Chondrocyte (in vitro differentiated cells): ENCODE measurements around the gene MYH7. TPM values are rescaled to one million over a fixed set of nuclear protein-coding genes. Genes with fewer than 3 reads are reported as not detected.

Source experiments
- DNase-seq: peaks from one replicate; pipeline ENCODE4 v3.0.0; 2021; ENCODE audit warnings: mixed read lengths, low spot score
- H3K27ac Mint-ChIP-seq: one replicate; pipeline ENCODE4 v1.8.0; 2021; ENCODE audit warnings: mild to moderate bottlenecking, moderate library complexity, mixed read lengths; ENCODE audit not compliant: unreplicated experiment
- H3K27me3 Mint-ChIP-seq: 2 replicates; pipeline ENCODE4 v1.8.0; 2021; ENCODE audit warnings: low read depth, mixed read lengths
- H3K36me3 Mint-ChIP-seq: 2 replicates; pipeline ENCODE4 v1.8.0; 2021; ENCODE audit warnings: low read depth, mixed read lengths
- H3K4me1 Mint-ChIP-seq: 2 replicates; pipeline ENCODE4 v1.8.0; 2021; ENCODE audit warnings: low read depth, mild to moderate bottlenecking, mixed read lengths
- H3K4me3 Mint-ChIP-seq: one replicate; pipeline ENCODE4 v1.8.0; 2021; ENCODE audit warnings: mild to moderate bottlenecking, moderate library complexity, mixed read lengths; ENCODE audit not compliant: unreplicated experiment
- H3K9me3 Mint-ChIP-seq: 2 replicates; pipeline ENCODE4 v1.8.0; 2021; ENCODE audit warnings: low read depth, mixed read lengths
- total RNA-seq: library from RNA; stranded (reverse); gene quantifications from 3 replicates; pipeline ENCODE4 v1.2.1, GENCODE V29; 2021
- TF ChIP-seq, protein P1 (sequence below): fragments of 200-600 bp; sonication (generic); IDR thresholded peaks from 2 replicates; pipeline ENCODE4 v1.5.0; 2021; ENCODE audit warnings: antibody characterized with exemption, mild to moderate bottlenecking, moderate library complexity

The MYH7 gene
- total RNA-seq, 1 donor from 2014 or later, result not detected

DNA sequence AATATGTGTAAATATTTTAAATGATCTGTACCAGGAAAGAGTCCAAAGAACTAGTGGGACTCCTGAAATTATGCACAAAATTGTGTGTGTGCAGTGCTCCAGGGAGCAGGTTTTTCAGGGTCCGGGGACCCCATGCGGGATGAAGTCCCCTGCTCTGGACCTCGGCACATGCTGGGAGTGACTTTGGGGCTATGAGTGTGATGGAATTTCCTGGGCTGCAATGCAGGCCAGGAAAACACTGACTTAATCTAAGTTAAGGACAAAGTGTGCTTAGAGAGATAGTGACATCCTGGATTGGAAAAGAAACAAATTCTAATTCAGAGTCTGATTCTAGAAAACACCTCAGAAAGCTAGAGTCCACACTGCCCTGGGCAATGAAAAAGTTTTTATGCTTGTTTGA is 21.2 kb downstream of the MYH7 start:
- Mint-ChIP-seq H3K27ac (no peak overlapping the region), H3K27me3 (peaks cover 44% of the 10 kb centered on the region), H3K36me3 (no peaks in the 10 kb centered on the region), H3K4me1 (no peaks in the 10 kb centered on the region), H3K9me3 (no peaks in the 10 kb centered on the region), H3K4me3 (no peak overlapping the region)
- TF ChIP-seq, protein P1, sequence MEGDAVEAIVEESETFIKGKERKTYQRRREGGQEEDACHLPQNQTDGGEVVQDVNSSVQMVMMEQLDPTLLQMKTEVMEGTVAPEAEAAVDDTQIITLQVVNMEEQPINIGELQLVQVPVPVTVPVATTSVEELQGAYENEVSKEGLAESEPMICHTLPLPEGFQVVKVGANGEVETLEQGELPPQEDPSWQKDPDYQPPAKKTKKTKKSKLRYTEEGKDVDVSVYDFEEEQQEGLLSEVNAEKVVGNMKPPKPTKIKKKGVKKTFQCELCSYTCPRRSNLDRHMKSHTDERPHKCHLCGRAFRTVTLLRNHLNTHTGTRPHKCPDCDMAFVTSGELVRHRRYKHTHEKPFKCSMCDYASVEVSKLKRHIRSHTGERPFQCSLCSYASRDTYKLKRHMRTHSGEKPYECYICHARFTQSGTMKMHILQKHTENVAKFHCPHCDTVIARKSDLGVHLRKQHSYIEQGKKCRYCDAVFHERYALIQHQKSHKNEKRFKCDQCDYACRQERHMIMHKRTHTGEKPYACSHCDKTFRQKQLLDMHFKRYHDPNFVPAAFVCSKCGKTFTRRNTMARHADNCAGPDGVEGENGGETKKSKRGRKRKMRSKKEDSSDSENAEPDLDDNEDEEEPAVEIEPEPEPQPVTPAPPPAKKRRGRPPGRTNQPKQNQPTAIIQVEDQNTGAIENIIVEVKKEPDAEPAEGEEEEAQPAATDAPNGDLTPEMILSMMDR, result no peak
- DNase-seq, result no peak

DNA sequence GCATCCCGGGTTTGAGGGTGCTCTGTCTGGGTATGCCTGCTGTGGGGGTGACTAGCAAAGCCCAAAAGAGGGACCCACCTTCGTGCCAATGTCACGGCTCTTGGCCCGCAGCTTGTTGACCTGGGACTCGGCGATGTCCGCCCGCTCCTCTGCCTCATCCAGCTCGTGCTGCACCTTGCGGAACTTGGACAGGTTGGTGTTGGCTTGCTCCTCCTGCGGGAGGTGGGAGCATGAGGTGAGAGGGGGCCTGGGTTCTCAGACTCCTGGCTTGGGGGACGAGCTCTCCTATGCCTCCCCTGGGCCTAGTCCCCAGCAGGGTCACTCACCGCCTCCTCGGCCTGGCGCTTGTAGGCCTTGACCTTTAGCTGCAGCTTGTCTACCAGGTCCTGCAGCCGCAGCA is 21.8 kb downstream of the MYH7 start:
- no peak overlapping the region for H3K4me3 Mint-ChIP-seq
- TF ChIP-seq, protein P1, result no peak
- H3K4me1 Mint-ChIP-seq, result no peaks in the 10 kb centered on the region
- no peaks in the 10 kb centered on the region for H3K36me3 Mint-ChIP-seq
- no peaks in the 10 kb centered on the region for H3K9me3 Mint-ChIP-seq
- DNase-seq, result no peak
- no peak overlapping the region for H3K27ac Mint-ChIP-seq
- peaks cover 43% of the 10 kb centered on the region for H3K27me3 Mint-ChIP-seq

DNA sequence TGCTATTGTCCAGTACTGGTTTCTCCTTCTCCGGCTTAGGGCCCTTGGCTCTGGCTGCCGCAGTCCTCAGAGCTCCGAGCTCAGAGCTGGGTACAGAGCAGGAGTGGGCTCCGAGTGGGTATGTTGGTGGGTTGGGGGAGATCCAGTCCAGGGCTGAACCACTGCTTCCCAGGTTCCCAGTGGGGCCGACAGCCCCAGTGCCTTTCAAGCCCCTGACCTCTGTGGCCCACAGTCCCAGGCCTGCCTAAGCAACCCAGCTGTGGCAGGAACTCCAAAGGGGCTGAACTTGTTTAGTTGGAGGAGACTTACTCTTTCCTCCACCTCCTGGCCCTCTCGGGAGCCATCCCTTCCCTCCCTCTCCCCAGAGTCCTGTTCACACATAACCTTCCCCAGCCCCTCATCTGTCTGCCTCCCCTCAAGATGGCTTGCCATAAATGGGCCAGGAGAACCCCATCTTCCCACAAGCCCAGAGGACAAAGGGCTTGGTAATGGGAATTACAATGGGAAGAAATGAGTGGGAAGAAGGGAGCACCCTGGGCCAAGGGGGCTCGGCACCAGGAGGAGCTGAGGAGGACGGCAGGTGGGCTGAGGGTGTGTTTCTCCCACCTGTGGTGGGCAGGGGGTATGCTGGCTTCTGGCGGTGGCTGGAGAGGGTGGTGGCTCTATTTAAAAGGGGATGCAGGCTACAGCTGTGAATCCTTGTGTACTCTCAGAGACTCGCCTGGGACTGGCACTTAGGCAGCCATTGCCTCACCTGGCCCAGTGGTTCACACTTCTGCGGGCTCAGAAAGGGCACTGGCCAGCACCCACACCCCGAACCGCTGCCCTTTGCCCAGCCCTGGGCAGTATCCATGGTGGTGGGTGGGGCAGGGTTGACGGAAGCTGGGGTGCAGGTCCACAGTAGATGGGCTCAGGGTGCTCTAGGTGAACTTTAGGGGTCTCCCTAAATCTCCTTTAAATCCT is 23.6 kb downstream of the MYH7 start:
- no peaks in the 10 kb centered on the region for H3K36me3 Mint-ChIP-seq
- DNase-seq, result no peak
- H3K4me3 Mint-ChIP-seq, result no peak overlapping the region
- TF ChIP-seq, protein P1, result no peak
- peaks cover 50% of the 10 kb centered on the region for H3K27me3 Mint-ChIP-seq
- H3K27ac Mint-ChIP-seq, result no peak overlapping the region
- no peaks in the 10 kb centered on the region for H3K4me1 Mint-ChIP-seq
- no peaks in the 10 kb centered on the region for H3K9me3 Mint-ChIP-seq

DNA sequence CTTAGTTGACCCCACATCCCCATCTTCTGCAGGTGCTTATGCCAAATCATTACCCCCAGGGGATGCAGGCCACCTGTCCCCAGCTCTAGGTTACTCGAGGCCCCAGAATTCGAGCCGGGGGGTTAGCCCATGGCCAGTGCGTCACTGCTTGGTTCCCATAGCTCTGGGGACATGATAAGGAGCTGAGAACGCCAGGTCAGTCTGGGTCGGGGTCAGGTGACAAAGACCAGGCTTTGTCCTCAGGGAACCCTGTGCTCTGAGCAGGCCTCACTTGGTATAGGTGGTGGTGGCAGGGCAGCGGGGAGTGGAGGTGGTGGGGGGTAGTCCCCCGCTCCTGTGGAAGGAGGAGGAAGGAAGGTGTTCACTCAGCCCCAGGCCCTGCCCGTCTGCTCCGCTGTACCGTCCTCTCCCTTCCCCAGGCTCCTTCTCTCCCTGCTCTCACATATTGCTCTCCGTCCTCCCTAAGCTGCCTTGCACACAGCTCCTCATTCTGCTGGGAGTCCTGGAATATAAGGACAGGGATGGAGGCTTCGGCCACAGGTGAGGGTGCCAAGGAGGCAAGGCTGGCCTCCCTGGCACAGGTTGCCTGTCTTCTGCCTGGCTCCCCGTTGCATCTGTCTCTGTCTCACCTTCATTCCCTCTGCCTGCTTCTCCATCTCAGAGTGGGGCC is 25.4 kb downstream of the MYH7 start:
- peaks cover 51% of the 10 kb centered on the region for H3K27me3 Mint-ChIP-seq
- H3K4me3 Mint-ChIP-seq, result no peak overlapping the region
- DNase-seq, result no peak
- no peaks in the 10 kb centered on the region for H3K9me3 Mint-ChIP-seq
- no peak overlapping the region for H3K27ac Mint-ChIP-seq
- no peaks in the 10 kb centered on the region for H3K36me3 Mint-ChIP-seq
- TF ChIP-seq, protein P1, result no peak
- H3K4me1 Mint-ChIP-seq, result no peaks in the 10 kb centered on the region

DNA sequence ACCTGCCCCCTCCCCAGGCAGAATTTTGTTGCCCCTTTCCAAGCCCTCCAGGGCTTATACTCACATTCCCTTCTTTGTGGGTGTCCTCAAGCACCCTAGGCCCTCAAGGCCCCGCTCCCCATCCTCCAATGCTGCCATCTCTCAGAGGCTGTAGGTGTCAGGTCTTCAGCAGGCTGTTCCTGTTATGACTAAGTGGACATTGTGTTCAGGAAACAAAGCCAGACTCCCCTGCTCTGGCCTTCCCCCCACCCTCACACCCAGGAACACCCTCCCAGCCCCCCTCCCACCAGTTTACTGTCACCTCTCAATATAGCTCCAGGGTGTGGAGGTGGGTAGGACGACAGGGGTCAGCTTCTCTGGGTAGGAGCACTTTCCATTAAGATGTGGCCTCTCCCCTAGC is 26.0 kb downstream of the MYH7 start:
- Mint-ChIP-seq H3K4me1 (no peaks in the 10 kb centered on the region), H3K27ac (no peak overlapping the region), H3K9me3 (no peaks in the 10 kb centered on the region), H3K36me3 (no peaks in the 10 kb centered on the region), H3K4me3 (no peak overlapping the region), H3K27me3 (peaks cover 54% of the 10 kb centered on the region)
- TF ChIP-seq, protein P1, result no peak
- DNase-seq, result no peak
